LoVo (cell line): Measurements from ENCODE around the gene POLN.

Source experiments
- DNase-seq: peaks from one replicate; pipeline ENCODE4 v3.0.0-alpha.2; 2016; ENCODE audit warnings: low spot score

The POLN gene

DNA sequence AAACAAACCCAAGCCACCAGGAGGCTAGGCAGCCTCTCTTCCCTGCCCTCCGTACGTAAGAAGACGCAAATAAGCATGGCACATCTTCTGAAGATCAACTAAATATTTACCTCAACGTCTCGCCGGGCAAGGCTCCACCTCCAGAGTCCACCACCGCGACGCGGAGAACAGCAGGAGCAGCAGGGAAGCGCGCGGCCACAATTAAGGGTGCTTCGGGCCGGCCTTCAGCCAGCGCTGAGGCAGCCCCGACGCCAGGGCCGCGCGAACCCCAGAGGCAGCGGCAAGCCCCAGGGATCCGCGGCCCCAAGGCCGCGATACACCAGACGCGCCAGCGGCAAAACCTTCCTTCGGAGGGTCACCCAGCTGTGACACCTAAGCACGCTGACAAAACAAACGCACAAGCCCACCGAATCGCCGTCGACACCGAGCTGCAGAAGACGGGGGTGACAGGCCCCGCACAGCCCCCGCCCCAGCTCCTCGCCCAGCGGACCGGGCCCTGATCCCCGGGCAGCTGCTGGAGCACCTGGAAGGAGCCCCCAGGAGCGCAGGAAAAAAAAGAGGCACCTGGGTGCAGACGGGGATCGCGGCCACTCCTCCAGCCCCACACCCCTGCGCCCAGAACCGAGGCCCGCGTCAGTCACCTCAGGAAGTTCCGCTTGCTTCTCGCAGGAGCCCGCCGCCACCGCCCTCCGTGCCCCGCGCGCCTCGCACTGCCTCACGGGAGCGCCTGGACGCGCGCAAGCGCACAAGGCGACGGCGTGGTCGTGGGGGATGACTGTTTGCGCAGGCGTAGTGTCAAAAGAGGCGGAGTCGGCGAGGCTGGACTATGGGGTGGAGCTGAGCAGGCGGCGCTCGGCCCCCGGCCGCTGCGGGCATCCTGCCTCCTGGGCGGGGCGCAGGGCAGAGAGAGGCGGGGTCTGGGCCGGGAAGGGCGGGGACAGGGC, at the start of gene POLN, which contains the start of gene HAUS3:
Gene POLN, minus strand, starts transcription at position 712 of the 944 bp plus-strand sequence. CDS start 12,890 bp downstream, outside the sequence.
Gene HAUS3, minus strand, starts transcription at position 712 of the 944 bp plus-strand sequence. CDS start 1,175 bp downstream, outside the sequence.
- DNase-seq, result peak; percentile 98

DNA sequence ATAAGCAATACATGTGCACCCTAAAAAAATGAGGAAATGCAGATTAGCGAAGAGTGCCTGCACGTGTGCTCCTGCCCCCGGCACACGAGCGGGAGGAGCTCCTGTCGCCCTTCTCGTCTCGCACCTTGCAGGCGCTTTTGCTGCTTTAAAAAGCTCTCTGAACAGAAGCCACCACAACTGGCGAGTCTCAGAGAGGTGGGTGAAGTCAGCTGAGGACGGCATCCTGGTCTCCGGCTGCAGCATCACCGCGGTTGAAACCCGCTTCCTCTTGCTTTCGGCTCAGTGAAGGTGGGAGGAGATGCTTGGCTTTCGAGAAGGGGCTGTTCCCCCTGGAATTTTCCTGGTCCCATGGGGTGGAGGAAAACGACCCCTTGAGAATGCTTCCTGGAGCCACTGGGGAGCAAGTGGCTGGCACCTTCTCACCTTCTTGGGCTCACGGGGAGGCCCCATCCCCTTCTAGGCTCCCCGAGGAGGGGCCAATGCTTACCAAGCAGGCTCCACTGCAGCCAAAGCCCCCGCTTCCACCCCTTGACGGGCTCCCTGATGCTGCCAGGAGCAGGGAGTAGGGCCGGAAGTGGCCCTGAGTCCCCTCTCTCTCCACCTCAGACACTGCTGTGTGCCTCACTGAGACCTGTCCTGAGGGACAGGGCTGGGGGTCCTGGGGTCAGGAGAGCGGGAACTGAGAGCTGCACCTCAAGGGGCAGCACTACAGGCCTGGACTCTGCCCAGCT, 49.2 kb upstream of the POLN start:
- DNase-seq, result no peak

DNA sequence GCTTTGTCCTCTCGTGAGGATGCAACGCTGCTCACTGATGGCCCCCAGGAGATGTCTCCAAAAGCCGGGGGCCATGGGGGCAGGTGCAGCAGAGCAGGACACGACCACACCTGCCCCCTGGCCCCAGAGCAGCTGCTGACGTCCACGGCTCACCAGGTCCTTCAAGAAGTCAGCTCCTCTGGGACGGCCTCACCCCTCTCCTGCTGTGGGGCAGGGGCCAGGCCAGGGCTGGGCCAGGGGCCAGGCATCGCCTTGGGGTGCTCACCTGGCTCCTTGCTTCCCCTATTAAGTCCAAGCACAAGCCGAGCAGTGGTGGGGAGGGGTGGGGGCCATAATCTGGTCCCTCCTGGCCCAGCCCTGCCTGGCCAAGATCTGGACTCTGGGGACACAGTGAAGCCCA, 48.6 kb upstream of the POLN start:
- DNase-seq, result no peak

DNA sequence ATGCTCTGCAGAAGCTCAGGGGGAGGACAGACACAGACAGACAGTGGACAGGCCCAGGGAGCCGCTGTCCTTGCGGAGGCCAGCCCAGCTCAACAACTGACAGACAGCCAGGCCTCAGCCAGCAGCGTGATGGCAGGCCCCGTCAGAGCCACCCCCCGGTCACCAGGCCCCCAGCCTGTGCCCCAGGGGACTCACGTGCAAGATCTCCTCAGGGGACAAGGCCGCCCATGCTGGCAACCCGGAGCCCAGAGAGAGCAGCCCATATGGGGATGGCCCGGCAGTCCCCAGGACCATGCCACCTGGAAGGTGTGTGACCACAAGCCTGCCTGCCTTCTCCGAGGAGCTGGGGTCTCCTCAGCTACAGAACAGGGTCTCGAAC, 48.0 kb upstream of the POLN start:
- no peak for DNase-seq

DNA sequence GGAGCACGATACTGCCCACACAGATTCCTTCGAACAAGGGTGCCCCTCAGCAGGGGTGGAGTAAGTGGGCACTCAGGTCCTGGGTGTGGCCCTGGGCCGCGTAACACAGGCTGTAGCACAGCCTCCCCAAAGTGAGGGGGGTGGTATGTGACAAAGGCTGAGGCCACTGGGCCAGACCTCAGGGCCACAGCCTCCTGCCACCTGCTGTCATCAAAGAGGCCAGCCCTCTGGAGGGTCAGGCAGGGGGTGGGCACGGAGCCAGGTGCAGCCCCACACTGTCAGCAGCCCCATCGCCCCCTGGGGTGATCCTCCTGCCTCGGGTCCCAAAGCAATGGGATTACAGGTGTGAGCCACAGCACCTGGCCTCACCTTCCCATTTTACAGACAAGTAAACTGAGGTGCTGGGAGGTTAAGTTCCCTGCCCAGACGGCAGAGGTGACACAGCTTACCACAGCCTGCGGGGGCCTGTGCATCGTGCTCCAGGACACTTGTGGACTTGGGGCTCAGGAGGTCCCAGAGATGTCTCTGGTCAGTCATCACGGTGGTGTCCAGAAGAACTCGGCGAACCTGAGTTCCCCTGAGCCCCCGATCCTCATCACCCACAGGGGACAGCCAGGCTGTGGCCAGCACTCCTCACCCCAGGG, 47.5 kb upstream of the POLN start:
- DNase-seq, result no peak

DNA sequence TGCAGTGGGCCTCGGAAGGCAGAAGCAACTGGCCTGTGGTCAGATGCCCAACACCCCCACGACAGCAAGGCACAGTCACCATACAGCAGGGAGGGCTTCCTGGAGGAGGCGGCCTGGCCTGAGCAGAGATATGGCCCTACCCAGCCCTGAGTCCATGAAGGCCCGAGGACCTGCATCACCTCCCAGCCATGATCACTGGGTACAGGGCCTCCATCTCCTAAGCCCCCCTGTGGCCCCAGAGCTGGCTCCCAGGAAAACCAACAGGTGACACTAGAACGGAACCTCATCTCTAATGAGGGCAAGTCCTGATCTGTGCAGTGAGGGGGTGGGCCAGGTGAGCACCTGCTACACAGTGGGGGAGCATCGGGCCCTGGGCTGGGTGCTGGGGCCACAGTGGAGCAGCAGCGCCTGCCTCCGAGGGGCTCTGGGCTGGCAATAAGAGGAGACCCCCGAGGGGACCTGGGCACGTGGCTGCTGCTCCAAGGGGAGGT, 46.2 kb upstream of the POLN start:
- no peak for DNase-seq

DNA sequence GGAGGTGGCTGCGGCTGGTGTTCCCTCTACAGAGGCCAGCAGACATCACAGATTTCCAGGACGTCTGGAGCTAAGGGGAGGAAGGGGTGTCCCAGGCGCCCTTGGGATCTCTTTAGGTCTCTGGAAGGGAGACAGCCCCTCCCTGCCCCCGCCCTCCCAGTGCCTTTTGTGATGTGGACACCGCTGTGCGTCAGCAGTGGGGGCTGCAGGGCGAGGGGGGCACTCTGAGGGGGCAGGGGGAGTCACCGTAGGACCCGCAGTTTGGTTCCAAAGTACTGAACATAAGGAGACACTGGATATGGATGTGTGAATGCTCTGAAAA, 45.6 kb upstream of the POLN start:
- no peak for DNase-seq

DNA sequence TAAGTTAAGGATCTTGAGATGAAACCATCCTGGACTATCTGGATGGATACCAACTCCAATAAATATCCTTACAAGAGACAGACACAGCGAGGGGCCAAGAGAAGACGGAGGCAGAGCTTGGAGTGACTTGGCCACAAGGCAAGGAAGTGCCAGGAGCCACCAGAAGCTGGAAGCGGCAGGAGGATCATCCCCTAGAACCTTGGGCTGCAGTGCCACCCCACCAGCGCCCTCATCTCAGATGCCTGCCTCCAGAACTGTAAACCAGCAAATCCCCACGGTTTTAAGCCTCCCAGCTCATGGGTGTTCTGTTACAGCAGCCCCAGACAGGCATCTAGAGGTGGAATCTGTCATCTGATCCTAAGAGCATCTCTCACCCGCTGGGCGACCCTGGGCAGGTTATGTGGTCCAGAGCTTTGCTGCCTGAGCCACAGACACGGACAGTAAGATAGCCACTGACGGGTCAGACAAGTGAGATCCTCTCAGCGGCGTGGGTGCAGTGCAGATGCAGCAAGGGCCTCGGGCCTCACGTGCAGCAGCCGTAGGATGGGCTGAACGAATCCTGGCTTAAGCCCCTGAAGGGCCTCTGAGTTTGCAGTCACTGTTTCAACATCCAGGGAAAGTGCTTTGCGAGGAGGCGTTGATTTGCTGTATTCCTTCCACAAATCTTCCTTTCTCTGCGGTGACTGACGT, 45.1 kb upstream of the POLN start:
- no peak for DNase-seq

DNA sequence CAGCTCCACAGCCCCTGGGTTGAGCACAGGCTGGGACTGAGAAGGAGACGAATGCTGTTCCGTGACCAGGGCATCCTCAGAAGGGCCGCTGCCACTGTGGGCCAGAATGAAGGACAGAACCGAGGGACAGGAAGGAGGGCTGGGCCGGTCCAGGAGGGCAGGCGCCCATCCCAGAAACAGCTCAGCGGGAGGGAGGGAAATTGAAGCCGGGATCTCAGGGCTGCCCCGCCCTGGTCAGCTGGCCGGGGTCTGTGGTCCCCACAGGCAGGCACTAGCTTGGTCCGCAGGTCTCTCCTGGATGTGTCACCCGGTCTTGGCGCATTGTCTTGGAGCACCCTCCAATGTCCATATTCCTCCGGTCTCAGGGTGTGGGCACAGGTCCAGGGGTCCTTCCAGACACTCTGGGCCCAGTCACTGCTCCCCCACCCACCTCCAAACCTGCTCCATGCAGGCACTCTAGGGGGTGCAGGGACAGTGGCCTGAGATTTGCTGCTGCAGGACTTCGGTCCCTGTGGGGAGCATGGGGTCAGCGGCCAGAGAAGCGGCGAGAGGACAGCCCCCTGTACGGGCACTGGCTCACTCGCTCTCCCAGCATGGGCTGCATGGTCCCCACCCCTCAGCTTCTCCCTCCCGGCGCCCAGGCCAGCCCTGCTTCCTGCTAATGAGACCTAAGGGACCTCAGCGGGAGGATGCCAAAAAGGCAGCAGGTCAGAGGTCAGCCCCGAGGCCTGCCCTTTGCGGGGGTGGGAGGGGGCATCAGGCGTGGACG, 43.9 kb upstream of the POLN start:
- no peak for DNase-seq

DNA sequence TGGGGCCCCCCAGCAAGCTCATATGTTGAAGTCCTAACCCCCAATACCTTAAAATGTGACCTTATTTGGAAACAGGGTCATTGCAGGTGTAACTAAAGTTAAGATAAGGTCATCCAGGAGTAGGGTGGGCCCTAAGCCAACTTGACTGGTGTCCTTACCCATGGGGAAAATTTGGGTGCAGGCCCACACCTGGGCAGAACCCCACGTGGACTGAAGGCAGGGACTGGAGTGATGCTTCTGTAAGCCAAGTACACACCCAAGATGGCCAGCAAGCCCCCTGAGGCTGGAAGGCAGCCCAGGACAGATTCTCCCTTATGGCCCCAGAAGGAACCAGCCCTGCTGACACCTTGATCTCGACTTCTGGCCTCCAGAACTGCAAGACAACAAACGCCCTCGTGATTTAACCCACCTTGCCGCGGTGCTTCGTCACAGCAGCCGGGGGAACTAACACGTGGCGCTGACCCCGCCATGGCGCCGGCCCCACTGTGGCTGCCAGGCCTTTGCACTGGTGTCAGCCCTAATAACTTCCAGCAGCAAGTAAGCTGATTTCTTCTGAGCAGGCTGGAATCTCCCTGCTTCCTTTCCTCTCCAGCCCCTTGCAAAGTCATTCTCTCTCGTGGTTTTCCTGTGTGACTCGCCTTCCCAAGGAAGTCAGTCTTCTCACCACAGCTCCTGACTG, 43.2 kb upstream of the POLN start:
- no peak for DNase-seq

DNA sequence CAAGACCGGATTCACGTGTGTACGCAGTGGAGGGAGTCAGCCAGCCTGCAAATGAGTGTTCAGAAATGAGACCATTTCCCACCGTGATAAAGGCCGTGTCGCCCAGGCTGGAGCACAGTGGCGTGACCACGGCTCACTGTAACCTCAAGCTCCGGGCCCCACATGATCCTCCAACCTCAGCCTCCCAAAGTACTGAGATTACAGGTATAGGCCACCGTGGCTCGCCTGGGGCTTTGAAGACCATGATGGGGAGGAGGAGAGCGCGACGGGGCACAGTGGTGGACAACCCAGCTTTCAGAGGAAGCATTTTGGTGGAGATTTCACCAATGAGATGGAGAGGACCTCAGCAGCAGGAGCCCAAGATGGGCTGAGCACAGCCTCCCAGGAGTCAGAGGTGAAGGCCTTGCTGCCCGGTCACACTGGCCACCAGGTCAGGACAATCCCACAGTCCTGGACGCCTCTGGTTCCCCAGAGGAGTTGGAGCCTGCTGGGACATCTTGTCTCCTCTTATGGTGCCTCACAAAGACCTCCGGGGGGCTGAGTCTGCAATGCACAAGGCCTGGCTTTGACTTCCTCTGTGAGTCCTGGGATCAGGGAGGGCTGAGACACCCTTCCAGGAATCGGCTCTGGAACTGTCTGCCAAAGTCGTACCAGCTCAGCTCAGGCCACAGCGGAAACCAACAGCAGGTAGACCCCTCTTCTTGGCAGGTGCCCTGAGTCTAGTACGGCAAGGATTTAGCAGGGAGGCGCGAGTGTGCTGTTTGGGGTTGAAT, 42.4 kb upstream of the POLN start:
- no peak for DNase-seq

DNA sequence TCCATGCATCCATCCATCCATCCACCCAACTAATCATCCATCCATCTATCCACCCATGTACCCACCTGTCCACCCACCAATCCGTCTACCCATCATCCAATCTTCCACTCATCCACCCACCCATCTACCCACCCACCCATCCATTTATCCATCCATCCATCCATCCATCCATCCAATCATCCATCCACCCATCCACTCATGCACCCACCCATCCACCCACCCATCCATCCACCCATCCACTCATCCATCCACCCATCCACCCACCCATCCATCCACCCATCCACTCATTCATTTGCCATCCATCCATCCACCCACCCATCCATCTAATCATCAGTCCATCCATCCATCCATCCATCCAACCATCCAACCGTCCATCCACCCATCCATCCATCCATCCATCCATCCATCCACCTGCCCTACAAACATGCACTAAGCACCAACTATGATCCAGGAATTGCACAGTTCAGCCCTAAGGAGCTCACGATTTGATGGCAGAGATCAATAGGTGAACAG, 41.3 kb upstream of the POLN start:
- no peak for DNase-seq

DNA sequence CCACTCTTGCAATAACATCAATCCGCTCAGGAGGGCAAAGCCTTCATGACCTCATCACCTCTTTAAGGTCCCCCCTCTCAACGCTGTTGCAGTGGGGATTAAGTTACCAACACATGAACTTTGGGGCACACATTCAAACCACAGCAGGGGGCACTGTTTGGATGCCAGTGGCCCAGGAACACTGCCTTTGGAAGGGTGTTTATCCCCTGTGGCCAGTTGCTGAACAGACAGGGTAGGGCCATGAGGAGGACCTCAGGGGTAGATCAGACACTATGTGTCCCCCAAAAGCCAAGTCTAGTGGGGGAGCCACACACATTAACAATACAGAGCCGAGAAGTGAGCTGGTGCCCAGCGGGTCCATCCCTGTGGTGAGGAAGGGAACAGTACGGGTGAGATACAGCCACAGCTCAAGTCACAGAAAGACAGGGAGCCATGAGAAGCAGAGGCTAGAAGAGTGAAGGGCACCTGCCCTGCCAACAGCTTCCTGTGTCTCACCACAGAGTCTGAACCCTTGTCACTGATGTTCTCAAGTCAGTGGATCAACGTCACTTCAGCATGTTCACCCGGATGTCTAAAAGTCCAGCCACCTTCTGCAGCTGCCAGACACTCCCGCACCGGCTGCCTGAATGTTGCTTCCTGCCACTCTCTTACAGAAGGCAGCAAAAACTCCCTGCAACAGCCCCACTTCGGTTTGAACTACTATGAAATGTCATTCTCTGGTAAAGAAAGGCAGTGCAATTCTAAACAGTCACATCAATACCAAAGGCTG, 39.8 kb upstream of the POLN start:
- DNase-seq, result no peak

DNA sequence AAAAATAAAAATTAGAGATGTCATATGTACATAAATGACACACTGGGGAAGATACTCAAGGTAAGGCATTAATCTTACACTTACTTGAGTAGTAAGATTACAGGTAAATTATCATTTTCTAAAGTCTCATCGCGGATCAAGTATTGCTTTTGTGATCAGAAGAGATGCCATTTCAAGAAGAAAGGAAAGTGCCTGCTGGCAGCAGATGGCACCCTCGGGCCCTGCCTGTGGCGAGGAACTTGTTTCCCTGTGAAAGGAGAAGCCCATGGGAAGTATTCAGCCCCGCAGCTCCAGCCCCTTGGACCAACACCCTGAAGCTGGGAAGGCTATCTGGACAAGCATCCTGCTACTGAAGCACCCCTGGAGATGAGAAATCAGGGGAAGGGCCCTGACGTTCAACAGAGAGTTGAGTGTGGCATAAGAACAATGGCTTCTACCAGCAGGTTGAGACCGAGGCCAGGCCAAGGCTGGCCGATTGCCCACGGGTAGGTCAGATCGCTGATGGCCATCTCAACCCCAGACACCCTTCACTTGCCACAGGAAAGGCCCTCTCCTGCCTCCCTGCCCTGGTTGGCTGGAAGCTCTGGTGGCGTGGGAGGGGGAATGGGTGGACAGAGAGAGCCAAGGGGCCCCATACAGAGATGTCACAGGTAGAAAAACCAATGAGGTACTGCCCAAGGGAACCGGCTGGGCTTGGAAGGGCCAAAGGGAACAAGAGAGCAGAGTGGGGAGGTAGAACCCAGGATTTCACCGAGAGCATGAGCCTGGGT, 38.8 kb upstream of the POLN start:
- DNase-seq, result no peak

DNA sequence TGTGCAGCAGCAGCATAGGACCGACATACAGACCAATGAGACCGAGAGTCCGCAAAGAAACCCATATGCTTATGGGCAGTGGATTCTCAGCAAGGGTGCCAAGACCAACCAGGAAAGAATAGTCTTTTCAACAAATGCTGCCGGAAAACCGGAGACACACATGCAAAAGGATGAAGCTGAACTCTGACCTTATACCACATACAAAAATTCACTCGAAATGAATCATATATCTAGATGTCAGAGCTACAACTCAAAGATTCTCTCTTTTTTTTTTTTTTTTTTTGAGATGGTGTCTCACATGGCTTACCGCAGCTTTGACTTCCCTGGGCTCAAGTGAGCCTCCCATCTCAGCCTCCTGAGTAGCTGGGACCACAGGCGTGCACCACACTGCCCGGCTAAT, 36.0 kb upstream of the POLN start:
- no peak for DNase-seq

DNA sequence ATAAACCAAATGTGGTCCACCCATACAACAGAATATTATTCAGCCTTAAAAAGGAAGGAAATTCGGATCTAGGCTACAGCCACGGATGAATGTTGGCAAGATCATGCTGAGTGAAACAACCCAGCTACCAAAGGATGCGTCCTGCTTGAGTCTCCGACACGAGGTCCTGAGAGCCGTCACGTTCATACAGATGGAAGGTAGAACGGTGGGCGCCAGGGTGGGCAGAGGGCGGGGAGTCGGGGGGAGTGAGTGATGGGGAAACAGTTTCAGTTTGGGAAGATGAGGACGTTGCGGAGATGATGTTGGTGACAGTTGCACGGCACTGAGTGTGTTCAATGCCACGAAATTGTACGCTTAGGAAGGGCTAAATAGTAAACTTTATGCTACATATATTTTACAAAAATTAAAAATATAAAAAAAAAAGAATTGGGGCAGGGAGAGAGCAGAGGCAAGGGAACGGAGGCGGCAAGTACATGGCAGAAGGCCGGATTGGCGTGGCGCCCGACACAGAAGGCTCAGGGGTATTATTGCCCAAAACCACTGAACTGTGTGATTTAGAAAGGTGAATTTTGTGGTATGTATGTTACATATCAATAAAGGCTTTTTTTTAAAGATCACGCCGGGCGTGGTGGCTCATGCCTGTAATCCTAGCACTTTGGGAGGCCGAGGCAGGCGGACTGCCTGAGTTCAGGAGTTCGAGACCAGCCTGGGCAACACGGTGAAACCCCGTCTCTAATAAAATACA, 34.8 kb upstream of the POLN start:
- no peak for DNase-seq

DNA sequence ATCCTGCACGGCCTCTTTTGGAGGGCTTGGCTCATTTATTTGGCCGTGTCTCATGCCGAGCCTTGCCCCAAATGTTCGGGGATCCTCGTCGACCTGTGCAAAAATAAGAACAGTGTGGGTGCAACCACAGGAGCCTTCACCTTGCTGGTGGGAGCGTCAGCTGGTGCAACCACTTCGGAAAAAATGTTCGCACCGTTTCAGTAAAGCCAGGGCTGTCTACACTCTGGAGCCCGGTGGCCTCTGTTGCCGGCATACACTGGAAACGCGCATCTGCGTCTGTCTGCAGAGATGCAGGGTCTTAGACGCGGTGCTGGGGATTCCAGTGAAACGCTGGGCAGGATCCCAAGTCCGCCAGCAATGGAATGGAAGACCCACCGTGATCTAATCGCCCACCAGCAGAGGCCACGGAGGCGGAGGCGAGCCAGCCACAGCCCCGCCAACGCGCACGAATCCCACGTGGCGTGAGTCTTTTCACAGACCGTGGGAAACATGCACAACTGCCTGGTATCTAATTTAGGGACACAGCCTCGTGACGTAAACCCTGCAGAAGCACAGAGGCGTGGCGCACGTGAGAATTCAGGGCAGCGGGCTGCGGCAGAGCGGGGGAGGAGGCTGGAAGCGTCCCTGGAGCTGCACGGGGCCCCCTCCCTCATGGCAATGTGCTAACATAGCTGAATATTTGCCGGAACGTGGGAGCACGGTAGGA, 33.8 kb upstream of the POLN start:
- no peak for DNase-seq
